Measurements from ENCODE around the gene GOLGA8B. TPM values are rescaled to one million over a fixed set of nuclear protein-coding genes. Genes with fewer than 3 reads are reported as not detected.

GOLGA8B gene
- total and polyA plus RNA-seq, 9 donors, result 56.3 to 144 (median 86.1) TPM

GRCh38 chr15:34621675-34622074 is 38.2 kb upstream of the GOLGA8B start:
- intact Hi-C loops (cut with DNase I), result no loop called here
- Histone ChIP-seq H3K9me3 (no peaks in the 10 kb centered on the region), H3K36me3 (no peaks in the 10 kb centered on the region), H3K4me3 (no peak overlapping the region), H3K27me3 (no peaks in the 10 kb centered on the region), H3K27ac (no peak overlapping the region), H3K4me1 (ENCODE audit: insufficient read depth) (no peaks in the 10 kb centered on the region)
- 19 to 31% (median 24%) methylated on average over 5 of the region's 5 CpGs for WGBS, 3 donors
- TF ChIP-seq POLR2A (IDR thresholded peaks at IDR 0.05), result no peak
- no peak for TF ChIP-seq CTCF (IDR thresholded peaks at IDR 0.05)
- TF ChIP-seq EP300 (IDR thresholded peaks at IDR 0.05), result no peak
- no peak for DNase-seq

- no peaks in the 10 kb centered on the region for H3K27me3 ChIP-seq
- no peak overlapping the region for H3K27ac ChIP-seq
- intact Hi-C loops (cut with DNase I), result no loop called here
- TF ChIP-seq EP300 (IDR thresholded peaks at IDR 0.05), result no peak
- TF ChIP-seq CTCF (IDR thresholded peaks at IDR 0.05), result no peak
- no peaks in the 10 kb centered on the region for H3K9me3 ChIP-seq
- 11 to 14% (median 13%) methylated on average over 2 of the region's 2 CpGs for WGBS, 3 donors
- H3K4me1 ChIP-seq (ENCODE audit: insufficient read depth), result no peaks in the 10 kb centered on the region
- no peak for DNase-seq
- no peaks in the 10 kb centered on the region for H3K36me3 ChIP-seq
- H3K4me3 ChIP-seq, result no peak overlapping the region
These were observed 37.4 kb upstream of the GOLGA8B start for GRCh38 chr15:34620814-34621213.

GRCh38 chr15:34620142-34620541 is 36.7 kb upstream of the GOLGA8B start:
- intact Hi-C loops (cut with DNase I), result no loop called here
- no peak for TF ChIP-seq POLR2A (IDR thresholded peaks at IDR 0.05)
- no peak for TF ChIP-seq CTCF (IDR thresholded peaks at IDR 0.05)
- no peak for TF ChIP-seq EP300 (IDR thresholded peaks at IDR 0.05)
- H3K4me1 ChIP-seq (ENCODE audit: insufficient read depth), result no peaks in the 10 kb centered on the region
- H3K4me3 ChIP-seq, result no peak overlapping the region
- no peaks in the 10 kb centered on the region for H3K9me3 ChIP-seq
- no peaks in the 10 kb centered on the region for H3K36me3 ChIP-seq
- H3K27me3 ChIP-seq, result no peaks in the 10 kb centered on the region
- 0 to 65% (median 0%) methylated on average over 1 of the region's 1 CpG for WGBS, 3 donors
- H3K27ac ChIP-seq, result no peak overlapping the region
- no peak for DNase-seq

GRCh38 chr15:34619151-34619550 is 35.7 kb upstream of the GOLGA8B start:
- TF ChIP-seq POLR2A (IDR thresholded peaks at IDR 0.05) (no peak), CTCF (IDR thresholded peaks at IDR 0.05) (no peak), EP300 (IDR thresholded peaks at IDR 0.05) (no peak)
- 87 to 94% (median 91%) methylated on average over 7 of the region's 7 CpGs for WGBS, 3 donors
- Histone ChIP-seq H3K36me3 (no peaks in the 10 kb centered on the region), H3K27ac (no peak overlapping the region), H3K27me3 (no peaks in the 10 kb centered on the region), H3K4me1 (ENCODE audit: insufficient read depth) (no peaks in the 10 kb centered on the region), H3K9me3 (no peaks in the 10 kb centered on the region), H3K4me3 (no peak overlapping the region)
- intact Hi-C loops (cut with DNase I), result no loop called here
- no peak for DNase-seq

GRCh38 chr15:34618073-34618472 is 34.6 kb upstream of the GOLGA8B start:
- TF ChIP-seq EP300 (IDR thresholded peaks at IDR 0.05), result no peak
- no peak for TF ChIP-seq CTCF (IDR thresholded peaks at IDR 0.05)
- TF ChIP-seq POLR2A (IDR thresholded peaks at IDR 0.05), result no peak
- no peak for DNase-seq
- Histone ChIP-seq H3K27me3 (no peaks in the 10 kb centered on the region), H3K4me1 (ENCODE audit: insufficient read depth) (no peaks in the 10 kb centered on the region), H3K4me3 (no peak overlapping the region), H3K27ac (no peak overlapping the region), H3K9me3 (no peaks in the 10 kb centered on the region), H3K36me3 (no peaks in the 10 kb centered on the region)
- WGBS, 3 donors, result 61 to 80% (median 74%) methylated on average over 2 of the region's 2 CpGs
- intact Hi-C loops (cut with DNase I), result no loop called here

Data from ovary (tissue), 9 donors.